Lower lobe of right lung (tissue), 2 donors: ENCODE results near the gene TPM3. TPM values are rescaled to one million over a fixed set of nuclear protein-coding genes. Genes with fewer than 3 reads are reported as not detected.

Experiments used
- ATAC-seq, 2 donors: fragments of 200-7000 bp; cut with Tn5 transposase; one replicate each; pipeline ENCODE4 v1.9.1; 2020 to 2022; ENCODE audit warnings: mild to moderate bottlenecking in 2 of 2, moderate library complexity in 2 of 2
- DNase-seq: peaks from one replicate; pipeline ENCODE4 v3.0.0-alpha.2; 2020
- H3K27ac ChIP-seq: fragments of 200-600 bp; one replicate; pipeline ENCODE4 v1.8.0; 2022
- H3K27me3 ChIP-seq: fragments of 200-600 bp; one replicate; pipeline ENCODE4 v1.8.0; 2022; ENCODE audit warnings: low read depth
- H3K36me3 ChIP-seq: fragments of 200-600 bp; one replicate; pipeline ENCODE4 v1.8.0; 2022; ENCODE audit warnings: mild to moderate bottlenecking
- H3K4me1 ChIP-seq: fragments of 200-600 bp; one replicate; pipeline ENCODE4 v1.8.0; 2022
- H3K4me3 ChIP-seq: fragments of 200-600 bp; one replicate; pipeline ENCODE4 v1.8.0; 2022; ENCODE audit warnings: mild to moderate bottlenecking
- H3K9me3 ChIP-seq: fragments of 200-600 bp; one replicate; pipeline ENCODE4 v1.8.0; 2022
- intact Hi-C: fragments of 100-400 bp; cut with DNase I; formaldehyde crosslinking; loops from one replicate; pipeline ENCODE4 v1.11.0; 2022
- total RNA-seq: library from RNA; stranded (reverse); fragmentation: NEBNext Ultra II Directional; extraction: Animal tissue kit (Norgen Biotek cat#: 25700); gene quantifications from one replicate; pipeline ENCODE4 v1.2.1, GENCODE V29; 2021
- TF ChIP-seq, protein P1 (sequence below): fragments of 200-600 bp; IDR thresholded peaks from one replicate; pipeline ENCODE4 v1.8.0; 2022; ENCODE audit warnings: antibody characterized with exemption, mild to moderate bottlenecking
- donor health status: DM: no; HTN: yes; CAD: no; lungs with severe emphysema.

The TPM3 gene
- total RNA-seq, 1 donor from 2014 or later, result 334 TPM

DNA sequence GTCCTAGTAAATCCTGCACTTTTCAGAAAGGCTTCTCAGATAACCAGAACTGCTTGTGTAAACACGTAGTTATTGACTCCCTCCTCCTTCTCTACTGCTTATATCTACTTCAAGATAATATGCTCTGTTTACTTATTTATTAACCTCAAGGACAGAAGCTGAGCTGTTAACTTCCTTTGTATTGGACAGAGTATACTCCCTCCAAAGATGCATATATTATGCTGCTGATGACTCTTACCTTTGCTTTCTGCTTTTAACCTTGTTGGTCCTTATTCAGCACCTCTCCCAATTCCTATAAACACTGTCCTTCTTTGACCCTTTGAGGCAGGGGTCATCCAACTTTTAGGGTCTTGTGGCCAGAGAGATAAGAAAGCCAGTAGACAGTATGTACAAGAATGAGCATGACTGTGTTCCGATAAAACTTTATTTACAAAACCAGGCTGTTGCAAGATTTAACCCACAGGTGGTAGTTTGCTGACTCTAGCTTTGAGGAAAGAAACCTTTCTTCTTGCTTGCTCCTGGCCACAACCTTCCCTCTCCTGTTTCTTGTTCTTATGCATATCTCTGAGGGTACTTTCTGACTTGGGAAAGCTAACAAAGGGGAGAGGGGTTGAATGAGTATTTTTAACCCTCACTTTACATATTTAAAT lies 4.9 kb downstream of the TPM3 start:
- H3K27ac ChIP-seq, result no peak overlapping the region
- no peaks in the 10 kb centered on the region for H3K9me3 ChIP-seq
- peaks cover 6% of the 10 kb centered on the region for H3K4me1 ChIP-seq
- no peak for ATAC-seq
- no peak overlapping the region for H3K4me3 ChIP-seq
- TF ChIP-seq, protein P1, sequence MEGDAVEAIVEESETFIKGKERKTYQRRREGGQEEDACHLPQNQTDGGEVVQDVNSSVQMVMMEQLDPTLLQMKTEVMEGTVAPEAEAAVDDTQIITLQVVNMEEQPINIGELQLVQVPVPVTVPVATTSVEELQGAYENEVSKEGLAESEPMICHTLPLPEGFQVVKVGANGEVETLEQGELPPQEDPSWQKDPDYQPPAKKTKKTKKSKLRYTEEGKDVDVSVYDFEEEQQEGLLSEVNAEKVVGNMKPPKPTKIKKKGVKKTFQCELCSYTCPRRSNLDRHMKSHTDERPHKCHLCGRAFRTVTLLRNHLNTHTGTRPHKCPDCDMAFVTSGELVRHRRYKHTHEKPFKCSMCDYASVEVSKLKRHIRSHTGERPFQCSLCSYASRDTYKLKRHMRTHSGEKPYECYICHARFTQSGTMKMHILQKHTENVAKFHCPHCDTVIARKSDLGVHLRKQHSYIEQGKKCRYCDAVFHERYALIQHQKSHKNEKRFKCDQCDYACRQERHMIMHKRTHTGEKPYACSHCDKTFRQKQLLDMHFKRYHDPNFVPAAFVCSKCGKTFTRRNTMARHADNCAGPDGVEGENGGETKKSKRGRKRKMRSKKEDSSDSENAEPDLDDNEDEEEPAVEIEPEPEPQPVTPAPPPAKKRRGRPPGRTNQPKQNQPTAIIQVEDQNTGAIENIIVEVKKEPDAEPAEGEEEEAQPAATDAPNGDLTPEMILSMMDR, result no peak
- H3K27me3 ChIP-seq, result no peaks in the 10 kb centered on the region
- H3K36me3 ChIP-seq, result no peaks in the 10 kb centered on the region
- DNase-seq, result no peak
- intact Hi-C loops, result no loop called here

DNA sequence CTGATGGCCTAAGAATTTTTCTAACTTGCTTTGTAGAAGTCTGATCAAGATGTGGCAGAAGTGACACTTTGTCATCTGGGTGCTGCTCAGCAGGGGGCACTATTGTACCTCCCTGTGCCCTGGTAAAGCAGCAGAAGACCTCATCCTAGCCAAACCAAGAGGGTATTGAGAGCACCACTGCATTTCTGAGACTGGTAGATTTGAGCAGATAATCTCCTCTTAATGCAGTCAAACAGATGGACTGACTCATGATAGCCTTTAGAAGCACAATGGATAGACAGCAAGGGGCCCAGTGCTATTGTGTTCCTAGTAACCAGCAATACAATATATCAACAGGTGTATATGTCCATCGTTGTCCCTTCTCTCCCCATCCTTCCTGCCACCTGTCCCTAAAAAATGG lies 5.7 kb downstream of the TPM3 start:
- H3K4me1 ChIP-seq, result peaks cover 12% of the 10 kb centered on the region
- no peak overlapping the region for H3K4me3 ChIP-seq
- no peaks in the 10 kb centered on the region for H3K36me3 ChIP-seq
- TF ChIP-seq, protein P1, result peak; percentile 57
- intact Hi-C loops, result no loop called here
- H3K27me3 ChIP-seq, result no peaks in the 10 kb centered on the region
- H3K27ac ChIP-seq, result no peak overlapping the region
- ATAC-seq, result no peak
- no peaks in the 10 kb centered on the region for H3K9me3 ChIP-seq
- peak; percentile 73 for DNase-seq

DNA sequence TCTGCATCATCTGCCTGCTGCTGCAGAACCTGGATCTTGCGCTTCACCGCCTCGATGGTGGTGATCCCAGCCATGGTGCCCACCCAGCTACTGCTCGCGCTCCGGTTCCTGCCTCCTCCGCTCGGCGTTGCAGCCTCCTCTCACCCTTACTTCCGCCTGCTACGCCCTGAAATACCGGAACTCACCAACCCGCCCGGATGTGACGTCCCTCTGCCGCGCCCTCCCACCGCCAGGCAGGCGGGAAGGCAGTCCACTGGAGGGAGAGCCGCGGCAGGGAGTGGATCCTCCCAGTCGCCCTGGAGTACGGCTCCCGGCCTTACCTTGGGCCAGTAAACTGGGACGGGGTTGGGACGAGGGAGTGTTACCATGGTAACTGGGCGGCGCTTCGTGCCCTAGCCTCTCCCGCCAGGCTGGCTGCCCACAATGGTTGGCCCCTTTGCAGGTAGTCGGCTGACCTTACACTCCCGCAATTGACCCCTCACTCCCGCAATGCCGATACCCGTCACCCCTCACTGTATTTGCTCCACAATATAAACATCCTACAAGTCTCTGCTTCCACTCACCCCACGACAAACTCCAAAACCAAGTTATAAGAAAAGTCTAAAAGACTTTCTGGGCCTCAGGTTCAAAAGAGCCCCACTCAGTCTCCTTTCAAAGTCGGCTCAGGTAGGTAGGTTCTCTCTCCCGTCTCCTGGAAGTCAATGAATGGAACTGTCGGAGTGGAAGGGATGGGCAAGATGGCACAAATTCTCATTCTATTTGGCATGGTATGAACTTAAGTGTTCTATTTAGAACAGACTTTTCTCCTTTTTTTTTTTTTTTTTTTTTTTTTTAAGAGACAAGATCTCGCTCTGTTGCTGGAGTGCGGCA lies 8.6 kb downstream of the TPM3 start:
- Histone ChIP-seq H3K27ac (peak overlapping the region; percentile 97), H3K4me1 (peaks cover 41% of the 10 kb centered on the region), H3K36me3 (peaks cover 14% of the 10 kb centered on the region), H3K27me3 (no peaks in the 10 kb centered on the region), H3K9me3 (no peaks in the 10 kb centered on the region), H3K4me3 (peak overlapping the region; percentile 99)
- peak; percentile 97 for DNase-seq
- intact Hi-C loops, result no loop called here
- peak; percentile 95 to 96 for ATAC-seq
- TF ChIP-seq, protein P1, result no peak

DNA sequence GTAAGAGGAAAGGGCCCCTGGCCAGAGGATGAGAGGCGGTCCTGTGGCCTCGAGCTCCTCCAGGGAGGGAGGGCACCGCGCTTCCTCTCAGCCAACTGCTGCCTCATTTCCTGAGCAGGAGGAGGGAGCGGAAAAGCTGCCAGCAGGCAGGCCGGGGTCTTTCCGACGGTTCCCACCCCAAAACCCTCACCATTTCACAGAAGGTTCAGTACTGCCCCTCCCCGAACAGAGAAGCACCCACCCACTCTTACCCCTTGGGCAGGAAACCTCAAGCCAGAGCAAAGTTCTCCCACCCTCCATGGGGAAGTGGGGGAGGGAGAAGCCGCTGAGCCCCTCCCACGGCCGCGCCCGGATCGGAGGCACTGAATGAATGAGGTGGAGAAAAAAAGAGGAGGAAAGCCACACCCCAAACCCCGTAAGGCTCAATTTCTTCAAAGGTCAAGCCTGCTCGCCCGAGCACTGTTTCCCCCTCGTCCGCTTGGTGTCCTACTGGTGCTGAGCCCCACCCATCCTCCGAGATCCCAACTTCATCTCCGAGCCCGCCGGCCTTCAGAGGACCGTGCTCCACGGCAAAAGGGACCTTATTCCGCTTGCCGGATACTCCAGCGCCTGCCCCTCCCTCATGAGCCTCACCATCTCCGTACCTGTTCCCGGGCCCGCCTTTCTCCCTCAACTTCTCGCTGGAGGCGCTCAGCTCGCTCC lies 9.4 kb downstream of the TPM3 start:
- intact Hi-C loops, result no loop called here
- peak overlapping the region; percentile 99 for H3K4me3 ChIP-seq
- peaks cover 22% of the 10 kb centered on the region for H3K36me3 ChIP-seq
- ATAC-seq, result peak; percentile 84 to 85
- H3K27ac ChIP-seq, result peak overlapping the region; percentile 97
- DNase-seq, result peak; percentile 92
- peaks cover 49% of the 10 kb centered on the region for H3K4me1 ChIP-seq
- TF ChIP-seq, protein P1, result no peak
- no peaks in the 10 kb centered on the region for H3K9me3 ChIP-seq
- H3K27me3 ChIP-seq, result no peaks in the 10 kb centered on the region

DNA sequence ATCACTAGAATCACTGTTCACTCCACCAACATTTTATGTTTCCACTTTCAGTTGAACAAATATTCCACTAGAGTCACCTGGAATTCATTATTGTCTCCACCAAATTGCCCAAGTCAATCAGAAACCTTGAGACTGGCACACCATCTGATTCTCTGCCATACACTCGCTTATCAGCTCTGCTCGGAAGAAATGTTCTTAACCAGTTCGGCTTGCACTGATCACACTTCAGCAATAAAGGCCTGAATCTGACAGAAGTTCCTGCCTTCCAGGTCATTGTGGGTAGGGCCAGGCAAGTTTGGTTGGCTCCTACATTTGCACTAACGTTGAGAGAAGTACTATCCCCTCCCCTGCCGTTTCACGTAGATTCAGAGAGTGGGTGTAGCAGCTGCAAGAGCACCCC lies 10.0 kb downstream of the TPM3 start:
- H3K4me3 ChIP-seq, result peak overlapping the region; percentile 99
- no peak for ATAC-seq
- intact Hi-C loops, result no loop called here
- DNase-seq, result no peak
- no peaks in the 10 kb centered on the region for H3K9me3 ChIP-seq
- TF ChIP-seq, protein P1, result no peak
- H3K4me1 ChIP-seq, result peaks cover 55% of the 10 kb centered on the region
- H3K27me3 ChIP-seq, result no peaks in the 10 kb centered on the region
- H3K36me3 ChIP-seq, result peaks cover 25% of the 10 kb centered on the region
- peak overlapping the region; percentile 97 for H3K27ac ChIP-seq
